Kidney (tissue), 14 donors: ENCODE data around the gene ZCCHC7. TPM values are rescaled to one million over a fixed set of nuclear protein-coding genes. Genes with fewer than 3 reads are reported as not detected.

ENCODE experiments used
- DNase-seq, 5 donors: peaks; one replicate each; pipeline ENCODE4 v3.0.0-alpha.2; 2013 to 2020
- FAIRE-seq: peaks from 2 replicates; lab custom pipeline; 2012; peaks lifted over from hg19 to GRCh38; lab: Jason Lieb, UNC
- H3K27ac ChIP-seq, 2 donors: one replicate each; pipeline ENCODE4 v1.7.0; 2013; ENCODE audit warnings: low read depth in 2 of 2, low read length in 2 of 2, inconsistent platforms in 1 of 2
- H3K27me3 ChIP-seq: one replicate; pipeline ENCODE4 v1.7.1; 2013; ENCODE audit warnings: low read length, inconsistent platforms; ENCODE audit not compliant: control insufficient read depth, insufficient read depth
- H3K36me3 ChIP-seq, 3 donors: one replicate each; pipeline versions ENCODE4 v1.7.0 to v1.7.1; 2013; ENCODE audit warnings: low read length in 3 of 3, control low read depth in 1 of 3, inconsistent platforms in 1 of 3; ENCODE audit not compliant: insufficient read depth in 3 of 3, control insufficient read depth in 2 of 3
- H3K4me1 ChIP-seq, 3 donors: one replicate each; pipeline versions ENCODE4 v1.7.0 to v1.7.1; 2013; ENCODE audit warnings: low read length in 3 of 3, inconsistent platforms in 1 of 3, low read depth in 1 of 3; ENCODE audit not compliant: control insufficient read depth in 2 of 3, insufficient read depth in 2 of 3
- H3K4me3 ChIP-seq, 3 donors: one replicate each; pipeline versions ENCODE4 v1.7.0 to v1.8.1; 2013; ENCODE audit warnings: low read length in 3 of 3, control low read depth in 1 of 3, inconsistent platforms in 1 of 3
- H3K9ac ChIP-seq, 3 donors: one replicate each; pipeline versions ENCODE4 v1.7.0 to v1.7.1; 2013; ENCODE audit warnings: low read length in 3 of 3, control low read depth in 1 of 3, inconsistent platforms in 1 of 3
- H3K9me3 ChIP-seq, 3 donors: one replicate each; pipeline versions ENCODE4 v1.7.0 to v1.7.1; 2013; ENCODE audit warnings: low read length in 3 of 3, control low read depth in 1 of 3, inconsistent platforms in 1 of 3; ENCODE audit not compliant: control insufficient read depth in 2 of 3, insufficient read depth in 1 of 3
- intact Hi-C: fragments of 100-400 bp; cut with DNase I; formaldehyde crosslinking; loops from one replicate; pipeline ENCODE4 v1.11.1; 2022
- polyA plus RNA-seq: library from polyadenylated mRNA; stranded (reverse); fragments of 350-450 nt; fragmentation: Illumina TruSeq; extraction: RNeasy Lipid Tissue Mini Kit (QIAGEN cat#74804); gene quantifications from one replicate; pipeline ENCODE4 v1.2.3, GENCODE V29; 2014; ENCODE audit warnings: low read depth, low replicate concordance; ENCODE audit not compliant: insufficient read depth
- total RNA-seq: library from RNA; stranded (reverse); fragmentation: NEBNext Ultra II Directional; extraction: Animal tissue kit (Norgen Biotek cat#: 25700); gene quantifications from one replicate; pipeline ENCODE4 v1.2.1, GENCODE V29; 2021
- TF ChIP-seq, protein P1 (sequence below): IDR thresholded peaks from 3 replicates; pipeline ENCODE4 v1.5.1; 2012; ENCODE audit warnings: mild to moderate bottlenecking, moderate library complexity, borderline replicate concordance; ENCODE audit not compliant: insufficient read depth; ENCODE audit errors: extremely low read depth
- donor health status: control.
- donor health status: control.
- donor health status: control.
- donor health status: control.
- donor health status: control.
- donor health status: DM: yes; HTN: yes; CAD: no.
- donor health status: Normal renal cell carcinoma (clear cell type).

Gene ZCCHC7
- total and polyA plus RNA-seq, 2 donors from 2014 or later: 7.2 to 22.3 TPM

DNA sequence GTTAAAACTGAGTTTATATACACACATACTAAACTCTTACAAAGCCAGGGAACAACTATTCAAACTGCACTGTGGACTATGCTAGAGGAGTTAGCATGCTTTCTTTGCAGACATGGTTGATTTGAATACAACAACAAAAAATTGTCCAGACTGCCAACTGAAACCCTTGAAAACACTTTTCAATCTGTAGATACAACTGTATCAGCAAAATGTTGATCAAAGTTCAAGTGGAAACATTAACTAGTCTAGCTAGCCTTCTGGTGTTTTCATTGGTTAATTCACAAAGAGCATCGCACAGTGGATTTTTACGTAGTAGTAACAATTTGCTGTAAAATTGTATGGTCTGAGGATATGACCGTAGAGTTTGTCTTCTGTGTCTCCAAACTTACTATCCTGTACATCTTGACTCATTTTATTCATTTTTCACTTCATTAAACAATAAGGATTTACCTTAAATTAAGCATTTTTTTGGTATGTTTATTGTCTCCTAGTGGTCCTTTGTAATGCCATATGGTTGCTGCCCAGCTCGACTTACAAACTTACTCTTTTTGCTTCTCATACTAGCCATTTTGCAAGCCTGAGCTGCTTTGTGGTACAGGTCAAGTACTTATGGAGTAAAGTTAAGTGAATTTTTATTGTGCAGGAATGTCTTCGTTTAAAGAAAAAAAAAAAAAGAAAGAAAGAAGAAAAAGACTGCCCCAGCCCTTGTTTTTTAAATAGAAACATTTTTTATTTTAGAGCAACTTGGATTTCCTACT, 123.4 kb downstream of the ZCCHC7 start:
- no peak for FAIRE-seq
- intact Hi-C loops: no loop called here
- no peak for DNase-seq
- H3K27ac ChIP-seq: no peak overlapping the region
- H3K27me3 ChIP-seq: no peaks in the 10 kb centered on the region
- no peak overlapping the region for H3K9ac ChIP-seq
- H3K9me3 ChIP-seq: no peaks in the 10 kb centered on the region
- peak overlapping the region in 2 of 3 donors; percentile 3 to 32 for H3K4me3 ChIP-seq
- H3K36me3 ChIP-seq: no peaks in the 10 kb centered on the region
- H3K4me1 ChIP-seq: no peaks in the 10 kb centered on the region
- TF ChIP-seq, protein P1, sequence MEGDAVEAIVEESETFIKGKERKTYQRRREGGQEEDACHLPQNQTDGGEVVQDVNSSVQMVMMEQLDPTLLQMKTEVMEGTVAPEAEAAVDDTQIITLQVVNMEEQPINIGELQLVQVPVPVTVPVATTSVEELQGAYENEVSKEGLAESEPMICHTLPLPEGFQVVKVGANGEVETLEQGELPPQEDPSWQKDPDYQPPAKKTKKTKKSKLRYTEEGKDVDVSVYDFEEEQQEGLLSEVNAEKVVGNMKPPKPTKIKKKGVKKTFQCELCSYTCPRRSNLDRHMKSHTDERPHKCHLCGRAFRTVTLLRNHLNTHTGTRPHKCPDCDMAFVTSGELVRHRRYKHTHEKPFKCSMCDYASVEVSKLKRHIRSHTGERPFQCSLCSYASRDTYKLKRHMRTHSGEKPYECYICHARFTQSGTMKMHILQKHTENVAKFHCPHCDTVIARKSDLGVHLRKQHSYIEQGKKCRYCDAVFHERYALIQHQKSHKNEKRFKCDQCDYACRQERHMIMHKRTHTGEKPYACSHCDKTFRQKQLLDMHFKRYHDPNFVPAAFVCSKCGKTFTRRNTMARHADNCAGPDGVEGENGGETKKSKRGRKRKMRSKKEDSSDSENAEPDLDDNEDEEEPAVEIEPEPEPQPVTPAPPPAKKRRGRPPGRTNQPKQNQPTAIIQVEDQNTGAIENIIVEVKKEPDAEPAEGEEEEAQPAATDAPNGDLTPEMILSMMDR: no peak

DNA sequence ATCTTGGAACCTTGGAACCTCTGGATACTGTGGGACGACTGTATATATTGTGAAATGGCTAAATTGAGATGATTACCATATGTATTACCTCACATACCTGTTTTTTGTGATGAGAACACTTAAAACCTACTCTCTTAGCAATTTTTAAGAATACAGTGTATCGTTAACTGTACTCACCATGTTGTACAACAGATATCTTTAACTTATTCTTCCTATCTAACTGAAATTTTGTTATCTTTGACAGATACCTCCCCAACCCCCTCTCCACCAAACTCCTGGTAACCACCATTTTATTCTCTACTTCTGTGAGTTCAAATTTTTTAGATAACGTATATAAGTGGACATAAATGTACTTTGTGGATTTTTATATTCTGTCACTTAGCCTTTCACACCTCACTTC, 126.5 kb downstream of the ZCCHC7 start:
- no peak overlapping the region for H3K4me3 ChIP-seq
- H3K27me3 ChIP-seq: no peaks in the 10 kb centered on the region
- no peak overlapping the region for H3K27ac ChIP-seq
- no peak overlapping the region for H3K9ac ChIP-seq
- FAIRE-seq (no peak), DNase-seq (no peak)
- TF ChIP-seq, protein P1: no peak
- H3K9me3 ChIP-seq: no peaks in the 10 kb centered on the region
- H3K36me3 ChIP-seq: no peaks in the 10 kb centered on the region
- intact Hi-C loops: no loop called here
- no peaks in the 10 kb centered on the region for H3K4me1 ChIP-seq

DNA sequence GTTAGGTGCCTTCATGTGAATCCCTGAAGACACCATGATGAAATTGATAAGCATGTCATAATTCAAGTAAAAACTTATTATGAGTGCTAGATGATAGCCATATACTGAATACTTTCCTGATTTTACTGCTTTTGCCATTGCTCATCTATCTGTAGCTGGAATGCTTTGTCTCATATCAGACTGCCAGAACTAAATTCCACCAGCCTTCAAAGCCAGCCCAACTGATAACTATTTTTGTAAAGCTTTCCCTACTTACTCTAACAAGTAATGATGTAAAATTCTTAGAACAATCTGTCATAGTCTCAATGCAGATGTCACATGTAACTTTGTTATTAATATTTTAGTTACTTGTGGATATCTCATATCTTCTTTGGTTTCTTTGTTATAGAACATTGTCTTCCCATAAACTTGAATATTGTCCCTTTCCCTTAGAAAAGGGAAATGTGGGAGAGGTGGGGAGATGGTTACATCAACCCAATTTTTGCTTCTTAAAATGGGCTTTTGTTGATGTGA, 128.3 kb downstream of the ZCCHC7 start:
- no peak for DNase-seq
- Histone ChIP-seq H3K36me3 (no peaks in the 10 kb centered on the region), H3K9me3 (no peaks in the 10 kb centered on the region), H3K27me3 (no peaks in the 10 kb centered on the region), H3K4me1 (no peaks in the 10 kb centered on the region), H3K27ac (no peak overlapping the region), H3K4me3 (no peak overlapping the region), H3K9ac (no peak overlapping the region)
- intact Hi-C loops: no loop called here
- TF ChIP-seq, protein P1: no peak
- no peak for FAIRE-seq
